Left ventricle myocardium inferior (tissue), 1 donor: Measurements from ENCODE around the gene CDH8. TPM values are rescaled to one million over a fixed set of nuclear protein-coding genes. Genes with fewer than 3 reads are reported as not detected.

ENCODE experiments used
- DNase-seq: peaks from one replicate; pipeline ENCODE4 v3.0.0-alpha.2; 2020
- H3K27ac ChIP-seq: fragments of 200-600 bp; replicated peaks from 2 replicates; pipeline ENCODE4 v1.8.0; 2021
- H3K27me3 ChIP-seq: fragments of 200-600 bp; 2 replicates; pipeline ENCODE4 v1.8.0; 2021; ENCODE audit warnings: low read depth
- H3K36me3 ChIP-seq: fragments of 200-600 bp; 2 replicates; pipeline ENCODE4 v1.8.0; 2021
- H3K4me1 ChIP-seq: fragments of 200-600 bp; 2 replicates; pipeline ENCODE4 v1.8.0; 2021
- H3K4me3 ChIP-seq: fragments of 200-600 bp; 2 replicates; pipeline ENCODE4 v1.8.0; 2021; ENCODE audit warnings: mild to moderate bottlenecking, moderate library complexity
- H3K9me3 ChIP-seq: fragments of 200-600 bp; replicated peaks from 2 replicates; pipeline ENCODE4 v1.8.0; 2021
- intact Hi-C: fragments of 100-400 bp; cut with micrococcal nuclease; formaldehyde crosslinking; loops from one replicate; pipeline ENCODE4 v1.11.0; 2022
- long read RNA-seq: library from polyadenylated mRNA; unstranded; transcript quantifications from one replicate; pipeline ENCODE4 v2.0.0, GENCODE V29; 2021
- total RNA-seq: library from RNA; stranded (reverse); fragmentation: NEBNext Ultra II Directional; extraction: Animal tissue kit (Norgen Biotek cat#: 25700); gene quantifications from one replicate; pipeline ENCODE4 v1.2.1, GENCODE V29; 2021
- TF ChIP-seq, protein P1 (sequence below): fragments of 200-600 bp; IDR thresholded peaks from 2 replicates; pipeline ENCODE4 v1.8.0; 2021; ENCODE audit warnings: antibody characterized with exemption, mild to moderate bottlenecking, borderline replicate concordance
- donor health status: DM: no; HTN: yes; CAD: no; lungs with severe emphysema.

Gene CDH8, protein sequence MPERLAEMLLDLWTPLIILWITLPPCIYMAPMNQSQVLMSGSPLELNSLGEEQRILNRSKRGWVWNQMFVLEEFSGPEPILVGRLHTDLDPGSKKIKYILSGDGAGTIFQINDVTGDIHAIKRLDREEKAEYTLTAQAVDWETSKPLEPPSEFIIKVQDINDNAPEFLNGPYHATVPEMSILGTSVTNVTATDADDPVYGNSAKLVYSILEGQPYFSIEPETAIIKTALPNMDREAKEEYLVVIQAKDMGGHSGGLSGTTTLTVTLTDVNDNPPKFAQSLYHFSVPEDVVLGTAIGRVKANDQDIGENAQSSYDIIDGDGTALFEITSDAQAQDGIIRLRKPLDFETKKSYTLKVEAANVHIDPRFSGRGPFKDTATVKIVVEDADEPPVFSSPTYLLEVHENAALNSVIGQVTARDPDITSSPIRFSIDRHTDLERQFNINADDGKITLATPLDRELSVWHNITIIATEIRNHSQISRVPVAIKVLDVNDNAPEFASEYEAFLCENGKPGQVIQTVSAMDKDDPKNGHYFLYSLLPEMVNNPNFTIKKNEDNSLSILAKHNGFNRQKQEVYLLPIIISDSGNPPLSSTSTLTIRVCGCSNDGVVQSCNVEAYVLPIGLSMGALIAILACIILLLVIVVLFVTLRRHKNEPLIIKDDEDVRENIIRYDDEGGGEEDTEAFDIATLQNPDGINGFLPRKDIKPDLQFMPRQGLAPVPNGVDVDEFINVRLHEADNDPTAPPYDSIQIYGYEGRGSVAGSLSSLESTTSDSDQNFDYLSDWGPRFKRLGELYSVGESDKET
- total RNA-seq, result 0.14 TPM
- long read RNA-seq, result 0 reads

DNA sequence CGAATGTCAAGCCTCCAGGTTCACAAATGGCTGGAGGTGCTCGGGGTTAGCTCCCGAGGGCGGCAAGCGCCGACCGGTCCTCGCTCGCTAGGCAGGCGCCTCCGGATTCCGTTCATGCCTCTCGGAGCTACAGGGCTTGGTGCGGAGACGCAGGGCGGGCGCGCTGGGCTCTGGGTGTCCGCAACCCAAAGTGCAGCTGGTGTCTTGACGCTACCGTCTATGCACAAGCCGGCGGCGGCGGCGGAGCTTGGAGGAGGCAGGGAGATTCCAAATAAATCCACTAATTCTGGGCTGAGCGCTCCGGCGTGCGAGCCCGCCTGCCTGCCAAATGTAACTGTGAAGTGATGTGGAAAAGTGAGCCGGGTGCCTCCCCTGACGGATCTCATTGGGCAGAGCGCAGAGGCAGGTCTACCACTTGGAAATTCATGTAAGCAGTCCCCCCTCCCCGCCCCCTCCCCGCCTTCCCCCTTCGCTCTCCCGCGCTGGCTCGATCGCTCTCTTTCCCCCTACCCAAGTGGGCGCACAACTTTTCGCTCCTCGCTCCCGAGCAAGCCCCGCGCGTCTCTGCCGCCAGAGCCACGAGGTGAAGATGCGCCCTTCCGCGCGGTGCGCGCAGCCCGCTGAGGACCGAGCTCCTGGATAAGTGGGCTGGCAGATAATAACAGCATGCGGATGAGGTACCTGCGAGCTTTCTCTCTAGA lies at the start of gene CDH8:
Gene CDH8 (minus strand): TSS at position 338 of the 701 bp plus-strand sequence. CDS start 15,035 bp downstream, outside the sequence.
- no peaks in the 10 kb centered on the region for H3K36me3 ChIP-seq
- TF ChIP-seq, protein P1, sequence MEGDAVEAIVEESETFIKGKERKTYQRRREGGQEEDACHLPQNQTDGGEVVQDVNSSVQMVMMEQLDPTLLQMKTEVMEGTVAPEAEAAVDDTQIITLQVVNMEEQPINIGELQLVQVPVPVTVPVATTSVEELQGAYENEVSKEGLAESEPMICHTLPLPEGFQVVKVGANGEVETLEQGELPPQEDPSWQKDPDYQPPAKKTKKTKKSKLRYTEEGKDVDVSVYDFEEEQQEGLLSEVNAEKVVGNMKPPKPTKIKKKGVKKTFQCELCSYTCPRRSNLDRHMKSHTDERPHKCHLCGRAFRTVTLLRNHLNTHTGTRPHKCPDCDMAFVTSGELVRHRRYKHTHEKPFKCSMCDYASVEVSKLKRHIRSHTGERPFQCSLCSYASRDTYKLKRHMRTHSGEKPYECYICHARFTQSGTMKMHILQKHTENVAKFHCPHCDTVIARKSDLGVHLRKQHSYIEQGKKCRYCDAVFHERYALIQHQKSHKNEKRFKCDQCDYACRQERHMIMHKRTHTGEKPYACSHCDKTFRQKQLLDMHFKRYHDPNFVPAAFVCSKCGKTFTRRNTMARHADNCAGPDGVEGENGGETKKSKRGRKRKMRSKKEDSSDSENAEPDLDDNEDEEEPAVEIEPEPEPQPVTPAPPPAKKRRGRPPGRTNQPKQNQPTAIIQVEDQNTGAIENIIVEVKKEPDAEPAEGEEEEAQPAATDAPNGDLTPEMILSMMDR, result no peak
- no peak within 1 kb of the TSS for H3K27ac ChIP-seq
- no peaks in the 10 kb centered on the region for H3K9me3 ChIP-seq
- H3K4me3 ChIP-seq, result peak within 1 kb of the TSS; percentile 62
- H3K4me1 ChIP-seq, result peaks cover 22% of the 10 kb centered on the region
- peaks cover 93% of the 10 kb centered on the region for H3K27me3 ChIP-seq
- intact Hi-C loops, result no loop called here
- DNase-seq, result no peak

DNA sequence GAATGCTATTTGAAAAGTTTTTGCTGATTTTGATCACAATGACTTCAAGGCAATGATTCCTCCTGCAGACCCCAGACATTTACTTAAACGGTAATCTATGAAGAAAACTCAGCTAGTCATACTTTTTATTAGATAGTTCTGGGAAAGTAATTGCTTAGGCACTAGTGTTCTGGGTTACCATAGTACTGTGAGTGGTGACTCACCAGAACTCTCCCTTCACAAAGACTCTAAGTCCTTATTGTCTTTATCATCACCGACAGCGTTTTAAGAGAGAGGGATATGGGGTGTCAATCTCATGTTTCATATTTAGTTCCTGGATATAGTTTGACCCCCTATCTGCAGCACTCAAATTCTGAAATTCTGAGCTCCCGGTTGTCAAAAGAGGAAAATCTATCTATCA lies 43.0 kb upstream of the CDH8 start:
- Histone ChIP-seq H3K36me3 (no peaks in the 10 kb centered on the region), H3K4me3 (no peak overlapping the region), H3K27me3 (no peaks in the 10 kb centered on the region), H3K27ac (no peak overlapping the region), H3K9me3 (peaks cover 7% of the 10 kb centered on the region), H3K4me1 (no peaks in the 10 kb centered on the region)
- DNase-seq, result no peak
- intact Hi-C loops, result no loop called here
- TF ChIP-seq, protein P1, result no peak

DNA sequence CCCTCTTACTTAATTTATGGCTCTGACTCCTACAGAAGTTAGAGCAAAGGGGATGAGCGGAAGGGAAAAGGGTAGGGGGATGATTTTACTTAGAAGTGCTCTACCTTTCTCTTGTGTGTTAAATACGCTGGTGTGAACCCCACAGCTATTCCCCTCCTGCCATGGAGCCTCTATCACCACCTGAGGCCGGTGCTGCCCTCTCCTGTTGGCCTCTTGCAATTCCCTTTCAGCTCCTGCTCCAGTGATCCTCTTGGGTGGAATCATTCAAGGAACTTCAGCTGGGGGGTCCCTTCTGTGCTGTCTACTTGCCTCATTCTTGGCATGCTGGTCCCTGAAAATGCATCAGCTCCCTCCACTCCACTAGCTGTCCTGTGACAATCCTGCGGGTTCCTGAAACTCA lies 41.8 kb upstream of the CDH8 start:
- TF ChIP-seq, protein P1, result no peak
- H3K4me1 ChIP-seq, result no peaks in the 10 kb centered on the region
- H3K4me3 ChIP-seq, result no peak overlapping the region
- intact Hi-C loops, result no loop called here
- no peak overlapping the region for H3K27ac ChIP-seq
- DNase-seq, result no peak
- H3K36me3 ChIP-seq, result no peaks in the 10 kb centered on the region
- peaks cover 10% of the 10 kb centered on the region for H3K9me3 ChIP-seq
- H3K27me3 ChIP-seq, result no peaks in the 10 kb centered on the region

DNA sequence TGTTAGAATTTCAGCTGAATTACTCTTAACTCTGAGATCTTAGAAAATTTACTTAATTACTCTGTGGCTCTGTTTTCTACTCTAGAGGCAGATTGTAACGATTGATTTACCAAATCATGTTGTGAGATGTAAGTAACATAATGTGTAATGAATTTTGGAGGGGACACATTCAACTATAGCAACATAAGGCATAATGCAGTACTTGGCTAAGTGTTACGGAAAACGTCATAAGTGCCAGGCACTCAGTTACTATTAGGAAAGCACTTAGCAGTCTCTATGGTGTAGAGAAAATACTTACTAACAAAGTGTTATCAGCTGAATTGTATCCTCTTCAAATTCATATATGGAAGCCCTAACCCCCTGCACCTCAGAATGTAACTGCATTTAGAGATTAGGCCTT lies 40.6 kb upstream of the CDH8 start:
- intact Hi-C loops, result no loop called here
- Histone ChIP-seq H3K9me3 (peaks cover 10% of the 10 kb centered on the region), H3K27ac (no peak overlapping the region), H3K36me3 (no peaks in the 10 kb centered on the region), H3K4me3 (no peak overlapping the region), H3K27me3 (no peaks in the 10 kb centered on the region), H3K4me1 (no peaks in the 10 kb centered on the region)
- DNase-seq, result no peak
- TF ChIP-seq, protein P1, result no peak

DNA sequence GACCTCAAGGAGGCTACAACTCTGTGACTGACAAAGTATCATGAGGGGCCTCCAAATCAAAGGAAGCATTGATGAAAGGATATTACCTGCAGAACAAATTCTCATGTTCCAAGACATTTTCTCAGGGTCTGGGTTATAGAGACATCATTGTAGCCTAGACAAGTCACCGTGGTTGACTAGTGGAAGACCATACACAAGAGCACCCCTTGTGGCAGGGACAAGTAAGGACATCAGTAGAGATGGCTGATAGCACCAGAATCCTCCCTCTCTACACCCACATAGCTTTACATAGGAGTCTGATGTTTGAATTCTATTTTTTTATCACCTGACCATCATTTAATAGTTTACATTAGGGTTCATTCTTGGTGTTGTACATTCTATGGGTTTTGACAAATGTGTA lies 32.5 kb upstream of the CDH8 start:
- Histone ChIP-seq H3K27me3 (no peaks in the 10 kb centered on the region), H3K4me1 (no peaks in the 10 kb centered on the region), H3K4me3 (no peak overlapping the region), H3K27ac (no peak overlapping the region), H3K9me3 (no peaks in the 10 kb centered on the region), H3K36me3 (no peaks in the 10 kb centered on the region)
- no peak for DNase-seq
- intact Hi-C loops, result no loop called here
- TF ChIP-seq, protein P1, result no peak
